H1 (cell line): ENCODE results near the gene DIDO1.

Experiments used
- ATF2 ChIP-seq: IDR thresholded peaks from 2 replicates; pipeline ENCODE4 v1.6.1; 2012; ENCODE audit warnings: low read length, inconsistent platforms
- EZH2 ChIP-seq: fragments of 200-600 bp; sonication (generic); IDR thresholded peaks from 2 replicates; pipeline ENCODE4 v1.7.1; 2012; ENCODE audit warnings: low read depth, mild to moderate bottlenecking, moderate library complexity, low read length, inconsistent platforms; ENCODE audit not compliant: severe bottlenecking
- GTF2F1 ChIP-seq: IDR thresholded peaks from 2 replicates; pipeline ENCODE4 v1.6.1; 2012; ENCODE audit warnings: low read depth, low read length, improper control_type of control experiment, borderline replicate concordance
- POLR2A ChIP-seq, 2 experiments: IDR thresholded peaks; 1 replicate in 1 of 2; 2 replicates in 1 of 2; pipeline ENCODE4 v1.6.1; 2011; ENCODE audit warnings: low read depth in 2 of 2, low read length in 2 of 2, mild to moderate bottlenecking in 2 of 2; ENCODE audit errors: control extremely low read depth in 1 of 2
- POLR2AphosphoS5 ChIP-seq: IDR thresholded peaks from 2 replicates; pipeline ENCODE4 v1.6.1; 2011; ENCODE audit warnings: low read depth, low read length
- RAD21 ChIP-seq, 2 experiments: IDR thresholded peaks in 1 of 2; conservative IDR thresholded peaks in 1 of 2; 2 replicates each; pipeline ENCODE4 v1.6.1; 2011; ENCODE audit warnings: low read depth in 2 of 2, low read length in 2 of 2, improper control_type of control experiment in 1 of 2, inconsistent platforms in 1 of 2, mild to moderate bottlenecking in 1 of 2, moderate library complexity in 1 of 2
- SIN3A ChIP-seq, 2 experiments: IDR thresholded peaks in 1 of 2; conservative IDR thresholded peaks in 1 of 2; 2 replicates each; pipeline ENCODE4 v1.6.1; 2011 to 2012; ENCODE audit warnings: low read length in 2 of 2, improper control_type of control experiment in 1 of 2, low read depth in 1 of 2, mild to moderate bottlenecking in 1 of 2
- SIX5 ChIP-seq: IDR thresholded peaks from 2 replicates; pipeline ENCODE4 v1.6.1; 2011; ENCODE audit warnings: mild to moderate bottlenecking, low read depth, low read length
- ZNF274 ChIP-seq: IDR thresholded peaks from 2 replicates; pipeline ENCODE4 v1.7.0; 2012; ENCODE audit warnings: low read length, borderline replicate concordance; ENCODE audit errors: extremely low read depth
- TF ChIP-seq, protein P1 (sequence below), 3 experiments: IDR thresholded peaks; 1 replicate in 2 of 3; 2 replicates in 1 of 3; pipeline versions ENCODE4 v1.5.1 to v1.6.1; 2011; ENCODE audit warnings: low read length in 3 of 3, mild to moderate bottlenecking in 3 of 3, inconsistent platforms in 2 of 3, low read depth in 1 of 3, moderate library complexity in 1 of 3; ENCODE audit not compliant: insufficient read depth in 1 of 3; ENCODE audit errors: control extremely low read depth in 1 of 3
- TF ChIP-seq, protein P2 (sequence below): IDR thresholded peaks from 2 replicates; pipeline ENCODE4 v1.6.1; 2011; ENCODE audit warnings: low read length, improper control_type of control experiment

- TF ChIP-seq, protein P1, sequence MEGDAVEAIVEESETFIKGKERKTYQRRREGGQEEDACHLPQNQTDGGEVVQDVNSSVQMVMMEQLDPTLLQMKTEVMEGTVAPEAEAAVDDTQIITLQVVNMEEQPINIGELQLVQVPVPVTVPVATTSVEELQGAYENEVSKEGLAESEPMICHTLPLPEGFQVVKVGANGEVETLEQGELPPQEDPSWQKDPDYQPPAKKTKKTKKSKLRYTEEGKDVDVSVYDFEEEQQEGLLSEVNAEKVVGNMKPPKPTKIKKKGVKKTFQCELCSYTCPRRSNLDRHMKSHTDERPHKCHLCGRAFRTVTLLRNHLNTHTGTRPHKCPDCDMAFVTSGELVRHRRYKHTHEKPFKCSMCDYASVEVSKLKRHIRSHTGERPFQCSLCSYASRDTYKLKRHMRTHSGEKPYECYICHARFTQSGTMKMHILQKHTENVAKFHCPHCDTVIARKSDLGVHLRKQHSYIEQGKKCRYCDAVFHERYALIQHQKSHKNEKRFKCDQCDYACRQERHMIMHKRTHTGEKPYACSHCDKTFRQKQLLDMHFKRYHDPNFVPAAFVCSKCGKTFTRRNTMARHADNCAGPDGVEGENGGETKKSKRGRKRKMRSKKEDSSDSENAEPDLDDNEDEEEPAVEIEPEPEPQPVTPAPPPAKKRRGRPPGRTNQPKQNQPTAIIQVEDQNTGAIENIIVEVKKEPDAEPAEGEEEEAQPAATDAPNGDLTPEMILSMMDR (IDR thresholded peaks at IDR 0.05; ENCODE audit: control extremely low read depth in 1 of 3, insufficient read depth in 1 of 3, low read depth in 1 of 3, low read length in 3 of 3) = peak in 2 of 3 experiments; percentile 22 to 48; a peak in 2 of 4 replicates
- no peak for TF ChIP-seq EZH2
- peak; percentile 42; the same call in 1 of the 2 replicates for TF ChIP-seq ATF2
- no peak; a peak in 2 of 3 replicates for TF ChIP-seq POLR2A (IDR thresholded peaks at IDR 0.05; ENCODE audit: control extremely low read depth in 1 of 2, low read depth in 2 of 2, low read length in 2 of 2)
- TF ChIP-seq, protein P2, sequence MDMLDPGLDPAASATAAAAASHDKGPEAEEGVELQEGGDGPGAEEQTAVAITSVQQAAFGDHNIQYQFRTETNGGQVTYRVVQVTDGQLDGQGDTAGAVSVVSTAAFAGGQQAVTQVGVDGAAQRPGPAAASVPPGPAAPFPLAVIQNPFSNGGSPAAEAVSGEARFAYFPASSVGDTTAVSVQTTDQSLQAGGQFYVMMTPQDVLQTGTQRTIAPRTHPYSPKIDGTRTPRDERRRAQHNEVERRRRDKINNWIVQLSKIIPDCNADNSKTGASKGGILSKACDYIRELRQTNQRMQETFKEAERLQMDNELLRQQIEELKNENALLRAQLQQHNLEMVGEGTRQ = no peak
- TF ChIP-seq RAD21 (IDR thresholded peaks at IDR 0.05 in 1 of 2, conservative IDR thresholded peaks at IDR 0.05 in 1 of 2; ENCODE audit: low read depth in 2 of 2, low read length in 2 of 2) = no peak
- TF ChIP-seq SIN3A (conservative IDR thresholded peaks at IDR 0.05 in 1 of 2, IDR thresholded peaks at IDR 0.05 in 1 of 2; ENCODE audit: low read depth in 1 of 2, low read length in 2 of 2) = no peak
- TF ChIP-seq SIX5 = no peak
- peak; percentile 45; the same call in 1 of the 2 replicates for TF ChIP-seq POLR2AphosphoS5
- no peak for TF ChIP-seq ZNF274
- TF ChIP-seq GTF2F1 = no peak
Measured at GRCh38 chr20:62900692-62901584, 25.4 kb downstream of the DIDO1 start.
